GM18868 (cell line): ENCODE results near the gene EPHB2.

ENCODE experiments used
- ATAC-seq: cut with Tn5 transposase; IDR thresholded peaks from one replicate; pipeline ENCODE4 v1.9.1; 2021; ENCODE audit warnings: mild to moderate bottlenecking, moderate library complexity; ENCODE audit not compliant: unreplicated experiment

EPHB2 gene

GRCh38 chr1:22777388-22778057, 66.9 kb downstream of the EPHB2 start:
- no peak for ATAC-seq

DNA sequence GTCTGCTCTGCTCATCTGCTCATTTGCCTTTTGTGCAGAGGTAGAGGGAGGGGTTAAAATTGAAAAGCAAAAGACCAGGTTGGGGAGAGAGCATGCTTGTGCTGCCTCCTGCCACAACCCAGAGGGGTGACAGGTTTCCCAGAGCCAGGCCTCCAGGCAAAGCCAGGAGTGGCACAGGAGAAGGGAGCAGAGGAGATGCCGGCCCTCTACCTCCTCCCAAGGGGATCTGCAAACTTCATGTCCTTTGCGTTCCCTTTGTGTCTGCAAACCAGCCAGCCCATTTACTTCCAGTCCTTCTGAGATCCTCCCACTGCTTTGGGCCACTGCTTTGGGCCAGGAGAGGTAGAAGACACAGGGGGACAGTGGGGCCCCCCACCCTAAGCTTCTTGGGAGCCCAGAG, 67.8 kb downstream of the EPHB2 start:
- no peak for ATAC-seq

DNA sequence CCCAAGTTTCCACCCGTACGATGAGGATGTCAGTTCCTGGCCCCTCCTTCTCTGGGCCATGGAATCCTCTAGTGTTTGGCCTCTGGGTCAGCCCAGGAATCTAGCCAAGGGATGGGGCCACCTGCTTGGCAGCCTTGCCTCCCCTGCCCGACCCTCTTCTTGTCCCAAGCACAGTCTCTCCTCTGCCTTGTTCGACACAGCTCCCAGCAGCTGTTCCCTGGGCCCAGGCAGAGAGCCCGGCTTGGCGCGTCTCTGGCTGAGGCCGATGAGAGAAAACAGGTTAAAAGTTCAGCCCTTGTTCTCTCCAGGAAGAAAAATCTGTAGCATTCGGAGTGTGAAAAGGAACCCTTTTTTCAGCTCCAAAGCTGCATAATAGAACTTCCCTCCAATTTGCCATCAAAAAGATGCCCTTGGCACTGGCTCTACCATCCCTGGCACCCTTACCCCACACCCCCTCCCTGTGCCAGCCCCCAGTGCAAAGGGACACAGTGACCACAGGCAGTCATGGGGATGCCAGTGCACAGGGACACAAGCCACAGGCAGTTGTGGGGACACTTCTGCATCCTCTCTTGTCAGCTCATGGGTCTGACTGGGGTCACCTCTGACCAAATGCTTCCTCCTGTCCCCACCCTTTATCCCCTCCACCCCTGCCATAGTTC, 68.4 kb downstream of the EPHB2 start:
- ATAC-seq = no peak

- ATAC-seq = no peak
These were observed 70.1 kb downstream of the EPHB2 start for GRCh38 chr1:22780696-22781095.

- ATAC-seq = no peak
These were observed 70.8 kb downstream of the EPHB2 start for GRCh38 chr1:22781483-22781882.

- ATAC-seq = no peak
These were observed 71.8 kb downstream of the EPHB2 start for GRCh38 chr1:22782406-22782805.

GRCh38 chr1:22784317-22784716, 73.7 kb downstream of the EPHB2 start:
- no peak for ATAC-seq

GRCh38 chr1:22784737-22785136, 74.1 kb downstream of the EPHB2 start:
- ATAC-seq = no peak

- ATAC-seq = no peak
These were observed 75.5 kb downstream of the EPHB2 start for GRCh38 chr1:22786101-22786500.

DNA sequence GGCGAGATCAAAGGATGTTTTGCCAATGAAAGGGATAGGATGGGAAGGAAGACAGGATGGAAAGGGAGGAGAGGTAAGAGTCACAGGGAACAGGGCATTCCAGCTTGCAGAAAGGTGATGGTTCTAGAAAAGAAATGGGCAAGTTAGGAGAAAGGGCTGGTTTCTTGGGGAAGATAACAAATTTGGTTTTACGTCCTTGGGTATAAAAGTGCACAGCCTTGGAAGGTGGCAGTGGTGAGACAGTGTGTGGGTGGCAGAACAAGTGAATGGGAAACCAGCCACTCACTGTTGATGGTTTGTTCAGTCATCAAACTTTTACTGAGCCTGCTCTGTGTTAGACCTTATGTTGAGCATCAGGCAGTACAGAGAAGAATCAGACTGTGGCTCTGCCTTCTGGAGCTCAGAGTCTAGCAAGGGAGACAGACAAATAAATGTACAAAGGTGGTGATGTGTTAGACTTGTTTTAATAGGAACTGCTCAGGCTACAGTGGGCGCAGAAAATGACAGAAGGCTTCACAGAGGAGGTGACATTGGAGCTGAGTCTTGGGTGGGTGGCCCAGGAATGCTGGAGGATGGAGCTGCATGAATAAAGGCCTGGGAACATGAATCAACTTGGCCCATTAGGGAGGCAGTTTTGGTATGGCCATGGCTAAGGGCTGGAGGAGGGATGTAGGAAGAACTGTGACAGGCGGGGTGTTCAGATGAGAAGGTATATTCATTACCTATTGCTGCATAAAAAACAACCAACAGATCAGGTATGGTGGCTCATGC, 76.3 kb downstream of the EPHB2 start:
- ATAC-seq = no peak

- no peak for ATAC-seq
These were observed 77.0 kb downstream of the EPHB2 start for GRCh38 chr1:22787636-22788035.

- no peak for ATAC-seq
These were observed 77.6 kb downstream of the EPHB2 start for GRCh38 chr1:22788254-22788661.

- ATAC-seq = no peak
These were observed 78.8 kb downstream of the EPHB2 start for GRCh38 chr1:22789356-22789994.

DNA sequence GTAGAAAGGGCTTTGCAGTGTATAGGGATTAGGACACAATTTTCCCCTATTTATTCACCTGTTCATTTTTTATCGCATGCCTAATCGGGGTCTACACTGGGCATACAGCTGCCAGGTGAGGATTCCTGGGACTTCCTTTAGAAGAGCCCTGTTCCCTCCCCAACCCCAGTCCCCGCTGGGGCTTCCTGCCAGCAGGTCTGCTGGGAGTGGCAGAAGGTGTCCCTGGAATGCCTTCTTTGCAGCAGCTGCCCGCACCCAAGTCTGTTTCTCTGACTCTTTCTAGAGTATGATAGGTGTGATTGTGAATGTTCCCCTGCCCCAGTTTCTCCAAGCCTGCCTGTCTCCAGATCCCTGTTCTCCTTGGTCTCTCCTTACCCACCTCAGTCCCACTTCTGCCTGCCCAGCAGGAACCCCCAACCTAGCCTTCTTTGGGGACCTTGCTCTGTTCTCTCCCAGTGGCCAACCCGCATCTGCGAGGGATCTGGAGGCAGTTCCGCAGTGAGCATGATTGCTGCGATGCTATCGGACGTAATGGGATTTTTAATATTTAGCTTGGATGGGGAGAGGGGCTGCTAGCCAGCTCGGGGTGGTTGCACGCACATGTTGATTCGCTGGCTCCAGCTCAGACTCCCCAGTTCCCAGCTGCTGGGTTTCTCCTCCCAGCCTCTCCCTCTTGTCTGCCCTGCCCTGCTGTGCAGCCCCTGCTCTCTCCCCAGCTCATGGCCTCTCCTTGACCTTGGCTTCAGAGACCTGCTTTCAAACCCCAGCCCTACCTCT, 79.8 kb downstream of the EPHB2 start:
- no peak for ATAC-seq

GRCh38 chr1:22791831-22792347, 81.2 kb downstream of the EPHB2 start:
- no peak for ATAC-seq

GRCh38 chr1:22792396-22793160, 81.9 kb downstream of the EPHB2 start:
- ATAC-seq = no peak

DNA sequence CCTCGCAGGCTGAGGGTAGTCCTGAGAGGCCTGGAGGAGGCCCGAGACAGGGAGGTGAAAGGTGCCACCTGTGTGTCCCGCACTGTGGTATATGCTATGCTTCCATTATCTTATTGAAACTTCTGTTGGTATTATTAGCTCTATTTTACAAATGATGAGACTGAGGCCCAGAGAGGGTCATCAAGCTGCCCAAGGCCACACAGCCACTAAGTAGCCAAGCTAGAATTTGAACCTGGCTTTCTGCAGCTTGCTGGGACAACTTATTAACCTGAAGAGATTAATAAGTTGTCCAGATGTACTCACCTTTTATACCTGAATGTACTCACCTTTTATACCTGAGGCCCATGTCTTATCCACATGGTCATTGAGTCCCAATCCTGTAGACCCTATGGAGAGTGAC, 83.0 kb downstream of the EPHB2 start:
- ATAC-seq = no peak

DNA sequence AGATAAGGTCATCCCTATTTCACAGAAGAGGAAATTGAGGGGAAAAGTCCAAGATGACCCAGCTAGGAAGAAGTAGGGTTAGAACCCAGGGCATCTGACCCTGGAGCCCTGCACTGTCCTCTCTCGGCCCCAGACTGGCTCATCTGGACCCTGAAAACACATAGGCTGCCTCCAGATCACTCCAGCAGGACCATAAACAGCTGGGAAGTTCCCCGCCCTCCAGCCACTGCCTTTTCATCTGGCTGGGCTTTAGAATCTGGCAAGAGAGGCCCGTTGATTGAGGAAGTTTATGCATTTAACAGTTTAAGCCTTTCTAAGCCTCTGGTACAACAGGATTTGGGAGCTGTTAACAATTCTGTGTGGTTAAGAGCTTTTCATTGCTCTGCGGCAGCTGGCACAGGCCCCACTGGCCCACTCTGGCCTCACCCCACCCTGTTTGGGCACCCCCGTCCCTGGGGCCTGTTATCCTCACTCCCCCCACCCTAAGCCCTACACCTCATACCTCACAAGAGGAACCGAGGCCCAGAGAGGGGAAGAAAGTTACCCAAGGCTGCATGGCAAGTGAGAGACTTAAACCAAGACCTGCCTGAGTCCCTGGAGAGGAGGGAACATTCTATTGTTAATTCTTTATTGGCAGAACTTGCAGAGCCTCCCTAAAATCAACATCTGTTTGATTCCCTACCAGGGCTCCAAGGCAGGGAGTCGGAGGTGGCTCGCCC, 84.2 kb downstream of the EPHB2 start:
- no peak for ATAC-seq

- no peak for ATAC-seq
These were observed 84.7 kb downstream of the EPHB2 start for GRCh38 chr1:22795366-22795714.
